Ishikawa (cell line): ENCODE results near the gene OR1A1.

ENCODE experiments used
- CEBPB ChIP-seq: IDR thresholded peaks from 2 replicates; pipeline ENCODE4 v1.6.1; 2012
- CREB1 ChIP-seq: IDR thresholded peaks from 2 replicates; pipeline ENCODE4 v1.6.1; 2012; ENCODE audit warnings: low read depth
- EGR1 ChIP-seq: IDR thresholded peaks from 2 replicates; pipeline ENCODE4 v1.6.1; 2012
- EP300 ChIP-seq: IDR thresholded peaks from 2 replicates; pipeline ENCODE4 v1.6.1; 2012; ENCODE audit warnings: borderline replicate concordance
- FOXM1 ChIP-seq: IDR thresholded peaks from 2 replicates; pipeline ENCODE4 v1.6.1; 2012; ENCODE audit warnings: low read depth, borderline replicate concordance
- MAX ChIP-seq: IDR thresholded peaks from 2 replicates; pipeline ENCODE4 v1.6.1; 2012
- NFIC ChIP-seq: IDR thresholded peaks from 2 replicates; pipeline ENCODE4 v1.6.1; 2012
- RAD21 ChIP-seq: IDR thresholded peaks from 2 replicates; pipeline ENCODE4 v1.6.1; 2012; ENCODE audit warnings: low read depth
- REST ChIP-seq: IDR thresholded peaks from 2 replicates; pipeline ENCODE4 v1.6.1; 2012; ENCODE audit warnings: low read depth, mild to moderate bottlenecking
- TAF1 ChIP-seq: IDR thresholded peaks from 2 replicates; pipeline ENCODE4 v1.6.1; 2012; ENCODE audit warnings: low read depth, mild to moderate bottlenecking
- TCF12 ChIP-seq: IDR thresholded peaks from 2 replicates; pipeline ENCODE4 v1.6.1; 2012; ENCODE audit warnings: low read depth
- TEAD4 ChIP-seq: IDR thresholded peaks from 2 replicates; pipeline ENCODE4 v1.6.1; 2012
- USF1 ChIP-seq: IDR thresholded peaks from 2 replicates; pipeline ENCODE4 v1.6.1; 2012
- YY1 ChIP-seq: IDR thresholded peaks from 2 replicates; pipeline ENCODE4 v1.6.1; 2012; ENCODE audit warnings: low read depth
- ZBTB7A ChIP-seq: IDR thresholded peaks from 2 replicates; pipeline ENCODE4 v1.6.1; 2012; ENCODE audit warnings: low read depth

Gene OR1A1

GRCh38 chr17:3213001-3213400 lies 5.5 kb downstream of the OR1A1 start:
- TF ChIP-seq YY1 (no peak), TCF12 (no peak), RAD21 (no peak), USF1 (no peak), FOXM1 (no peak), NFIC (no peak), EP300 (no peak), TAF1 (no peak), CREB1 (no peak), MAX (no peak), EGR1 (no peak), TEAD4 (no peak), ZBTB7A (no peak)

GRCh38 chr17:3213587-3213986 lies 6.1 kb downstream of the OR1A1 start:
- TF ChIP-seq ZBTB7A (no peak), EP300 (no peak), USF1 (peak; percentile 82), EGR1 (no peak), MAX (no peak)

GRCh38 chr17:3221850-3222249 lies 14.4 kb downstream of the OR1A1 start:
- no peak for TF ChIP-seq TCF12
- TF ChIP-seq ZBTB7A: no peak
- no peak for TF ChIP-seq TEAD4
- no peak for TF ChIP-seq USF1
- TF ChIP-seq MAX: no peak
- no peak for TF ChIP-seq REST
- no peak for TF ChIP-seq CEBPB
- no peak for TF ChIP-seq NFIC

- TF ChIP-seq CEBPB (no peak), EGR1 (no peak), FOXM1 (no peak), EP300 (no peak), YY1 (no peak), USF1 (no peak), TAF1 (no peak), RAD21 (no peak)
These were observed 15.0 kb downstream of the OR1A1 start for GRCh38 chr17:3222505-3222904.

GRCh38 chr17:3256575-3256974 lies 49.1 kb downstream of the OR1A1 start:
- TF ChIP-seq RAD21 (no peak), TEAD4 (no peak), MAX (no peak), EP300 (no peak), TCF12 (no peak), CEBPB (no peak), CREB1 (no peak), REST (no peak), EGR1 (no peak), TAF1 (no peak)

- TF ChIP-seq FOXM1: no peak
- no peak for TF ChIP-seq TAF1
- no peak for TF ChIP-seq YY1
- no peak for TF ChIP-seq MAX
- no peak for TF ChIP-seq EGR1
- no peak for TF ChIP-seq RAD21
- no peak for TF ChIP-seq CEBPB
- no peak for TF ChIP-seq NFIC
- no peak for TF ChIP-seq EP300
- no peak for TF ChIP-seq ZBTB7A
- TF ChIP-seq USF1: no peak
- TF ChIP-seq TCF12: no peak
- no peak for TF ChIP-seq REST
- TF ChIP-seq CREB1: no peak
- no peak for TF ChIP-seq TEAD4
These were observed 52.7 kb downstream of the OR1A1 start for GRCh38 chr17:3260163-3260562.
